Transverse colon (tissue), 4 donors: ENCODE results near the gene CCR4. TPM values are rescaled to one million over a fixed set of nuclear protein-coding genes. Genes with fewer than 3 reads are reported as not detected.
"Not testable (repeated sequence)": the region's sequence is repeated elsewhere in the genome, so short reads cannot be mapped to it uniquely, and the experiment has no call there.

ENCODE experiments used
- DNase-seq: peaks from one replicate; pipeline ENCODE4 v3.0.0-alpha.2; 2019
- H3K27ac ChIP-seq, 4 donors: fragments of 200-600 bp; sonication (generic); 2 replicates each; pipeline ENCODE4 v1.5.1; 2016 to 2018; ENCODE audit warnings: inconsistent platforms in 4 of 4
- H3K27me3 ChIP-seq: fragments of 200-600 bp; sonication (generic); 2 replicates; pipeline ENCODE4 v1.5.1; 2017; ENCODE audit warnings: inconsistent platforms
- H3K36me3 ChIP-seq, 4 donors: fragments of 200-600 bp; sonication (generic); 2 replicates each; pipeline ENCODE4 v1.5.1; 2017 to 2019; ENCODE audit warnings: inconsistent platforms in 4 of 4
- H3K4me1 ChIP-seq, 4 donors: fragments of 200-600 bp; sonication (generic); 2 replicates each; pipeline ENCODE4 v1.5.1; 2017 to 2020; ENCODE audit warnings: inconsistent platforms in 4 of 4
- H3K4me3 ChIP-seq, 4 donors: fragments of 200-600 bp; sonication (generic); 1 replicate in 1 of 4; 2 replicates in 3 of 4; pipeline versions ENCODE4 v1.5.1 to v1.6.1; 2017 to 2019; ENCODE audit warnings: inconsistent platforms in 4 of 4
- H3K9me3 ChIP-seq, 2 donors: fragments of 200-600 bp; sonication (generic); 2 replicates each; pipeline ENCODE4 v1.5.1; 2017 to 2019; ENCODE audit warnings: inconsistent platforms in 2 of 2
- EP300 ChIP-seq: sonication (generic); formaldehyde crosslinking; IDR thresholded peaks from one replicate; pipeline ENCODE4 v1.6.1; 2017; ENCODE audit warnings: antibody characterized with exemption, low read depth
- POLR2A ChIP-seq: fragments of 450-650 bp; IDR thresholded peaks from one replicate; pipeline ENCODE4 v1.6.1; 2016; ENCODE audit warnings: antibody characterized with exemption, mild to moderate bottlenecking, moderate library complexity
- POLR2AphosphoS5 ChIP-seq, 3 donors: sonication (generic); formaldehyde crosslinking; IDR thresholded peaks; one replicate each; pipeline ENCODE4 v1.6.1; 2016; ENCODE audit warnings: antibody characterized with exemption in 3 of 3
- WGBS, 2 donors: methylation state at CpG; one replicate each; pipeline ENCODE4 v1.1.5; 2018; ENCODE audit warnings: low coverage in 1 of 2; 5-methylcytosine and 5-hydroxymethylcytosine counted together
- in situ Hi-C, 4 donors: fragments of 200-750 bp; cut with MboI; loops; one replicate each; pipeline versions ENCODE4 v1.15.0 to v1.15.1; 2017; ENCODE audit warnings: low sequenced_read_pairs in 3 of 4, low pct_ligation_motif_present in 1 of 4, low pct_unique_long_range_greater_than_20kb in 1 of 4
- intact Hi-C: fragments of 100-400 bp; cut with DNase I; formaldehyde crosslinking; loops from one replicate; pipeline ENCODE4 v1.15.1; 2023; ENCODE audit warnings: low total_unique reads
- total RNA-seq, 4 donors: library from RNA; depleted of rRNA; stranded (reverse); fragments of >200 nt; gene quantifications; one replicate each; pipeline ENCODE4 v1.1.0, GENCODE V29; 2016
- TF ChIP-seq, protein P1 (sequence below), 5 experiments: fragments of 200-600 bp in 3 of 5; fragments of 450-650 bp in 2 of 5; sonication (generic) in 3 of 5; IDR thresholded peaks; 1 replicate in 2 of 5; 2 replicates in 3 of 5; pipeline ENCODE4 v1.5.1; 2016 to 2017; ENCODE audit warnings: antibody characterized with exemption in 5 of 5, inconsistent platforms in 3 of 5, mild to moderate bottlenecking in 2 of 5, moderate library complexity in 1 of 5

Gene CCR4
- total RNA-seq, 4 donors from 2014 or later: 0.95 TPM; not detected in 3

DNA sequence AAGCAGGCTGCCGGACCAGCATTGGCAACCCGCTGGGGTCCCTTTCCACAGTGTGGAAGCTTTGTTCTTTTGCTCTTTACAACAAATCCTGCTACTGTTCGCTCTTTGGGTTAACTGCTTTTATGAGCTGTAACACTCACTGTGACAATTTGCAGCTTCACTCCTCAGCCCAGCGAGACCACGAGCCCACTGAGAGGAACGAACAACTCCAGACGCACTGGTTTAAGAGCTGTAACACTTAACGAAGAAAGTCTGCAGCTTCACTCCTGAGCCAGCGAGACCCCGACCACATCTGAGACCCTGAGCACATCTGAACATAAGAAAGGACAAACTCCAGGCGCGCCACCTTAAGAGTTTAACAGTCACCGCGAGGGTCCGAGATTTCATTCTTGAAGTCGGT, 10.7 kb upstream of the CCR4 start:
- Histone ChIP-seq H3K4me1 (no peaks in the 10 kb centered on the region), H3K27me3 (no peaks in the 10 kb centered on the region), H3K4me3 (no peak overlapping the region), H3K27ac (no peak overlapping the region), H3K9me3 (no peaks in the 10 kb centered on the region), H3K36me3 (no peaks in the 10 kb centered on the region)
- in situ Hi-C loops: loop anchor here in 3 of 4 donors (25.0 kb wide), 3 partner anchors 203 to 428 kb away; partner anchors contain the start of gene CMTM6 (in 1 of the 3)
- no peak for DNase-seq
- intact Hi-C loops: no loop called here
- TF ChIP-seq EP300: no peak
- no peak for TF ChIP-seq POLR2A
- no peak for TF ChIP-seq POLR2AphosphoS5 (IDR thresholded peaks at IDR 0.05)
- TF ChIP-seq, protein P1, sequence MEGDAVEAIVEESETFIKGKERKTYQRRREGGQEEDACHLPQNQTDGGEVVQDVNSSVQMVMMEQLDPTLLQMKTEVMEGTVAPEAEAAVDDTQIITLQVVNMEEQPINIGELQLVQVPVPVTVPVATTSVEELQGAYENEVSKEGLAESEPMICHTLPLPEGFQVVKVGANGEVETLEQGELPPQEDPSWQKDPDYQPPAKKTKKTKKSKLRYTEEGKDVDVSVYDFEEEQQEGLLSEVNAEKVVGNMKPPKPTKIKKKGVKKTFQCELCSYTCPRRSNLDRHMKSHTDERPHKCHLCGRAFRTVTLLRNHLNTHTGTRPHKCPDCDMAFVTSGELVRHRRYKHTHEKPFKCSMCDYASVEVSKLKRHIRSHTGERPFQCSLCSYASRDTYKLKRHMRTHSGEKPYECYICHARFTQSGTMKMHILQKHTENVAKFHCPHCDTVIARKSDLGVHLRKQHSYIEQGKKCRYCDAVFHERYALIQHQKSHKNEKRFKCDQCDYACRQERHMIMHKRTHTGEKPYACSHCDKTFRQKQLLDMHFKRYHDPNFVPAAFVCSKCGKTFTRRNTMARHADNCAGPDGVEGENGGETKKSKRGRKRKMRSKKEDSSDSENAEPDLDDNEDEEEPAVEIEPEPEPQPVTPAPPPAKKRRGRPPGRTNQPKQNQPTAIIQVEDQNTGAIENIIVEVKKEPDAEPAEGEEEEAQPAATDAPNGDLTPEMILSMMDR (IDR thresholded peaks at IDR 0.05): no peak
- 80 to 93% methylated on average over 8 to 16 of the region's 16 CpGs for WGBS, 2 donors

- DNase-seq: no peak
- no peaks in the 10 kb centered on the region for H3K9me3 ChIP-seq
- no peak overlapping the region for H3K4me3 ChIP-seq
- H3K27ac ChIP-seq: no peak overlapping the region
- TF ChIP-seq, protein P1 (IDR thresholded peaks at IDR 0.05): no peak
- TF ChIP-seq POLR2A (no peak), EP300 (no peak), POLR2AphosphoS5 (IDR thresholded peaks at IDR 0.05) (no peak)
- intact Hi-C loops (no loop called here), in situ Hi-C loops (loop anchor here in 3 of 4 donors (25.0 kb wide), 3 partner anchors 208 to 433 kb away; partner anchors contain the start of gene CMTM6 (in 1 of the 3))
- no peaks in the 10 kb centered on the region for H3K36me3 ChIP-seq
- H3K27me3 ChIP-seq: no peaks in the 10 kb centered on the region
- 64 to 72% methylated on average over 3 of the region's 3 CpGs for WGBS, 2 donors
- H3K4me1 ChIP-seq: no peaks in the 10 kb centered on the region
Measured at GRCh38 chr3:32945136-32945535, 6.3 kb upstream of the CCR4 start.

GRCh38 chr3:32945598-32945997, 5.8 kb upstream of the CCR4 start:
- H3K4me1 ChIP-seq, intact Hi-C loops, H3K36me3 ChIP-seq, H3K9me3 ChIP-seq, DNase-seq, H3K27ac ChIP-seq, H3K4me3 ChIP-seq, H3K27me3 ChIP-seq: not testable (repeated sequence)
- WGBS, 2 donors: 81% methylated on average over 12 of the region's 12 CpGs; no CpG with 5 or more reads in 1 of the 2 donors
- in situ Hi-C loops: loop anchor here in 3 of 4 donors (25.0 kb wide), 3 partner anchors 208 to 433 kb away; partner anchors contain the start of gene CMTM6 (in 1 of the 3)

DNA sequence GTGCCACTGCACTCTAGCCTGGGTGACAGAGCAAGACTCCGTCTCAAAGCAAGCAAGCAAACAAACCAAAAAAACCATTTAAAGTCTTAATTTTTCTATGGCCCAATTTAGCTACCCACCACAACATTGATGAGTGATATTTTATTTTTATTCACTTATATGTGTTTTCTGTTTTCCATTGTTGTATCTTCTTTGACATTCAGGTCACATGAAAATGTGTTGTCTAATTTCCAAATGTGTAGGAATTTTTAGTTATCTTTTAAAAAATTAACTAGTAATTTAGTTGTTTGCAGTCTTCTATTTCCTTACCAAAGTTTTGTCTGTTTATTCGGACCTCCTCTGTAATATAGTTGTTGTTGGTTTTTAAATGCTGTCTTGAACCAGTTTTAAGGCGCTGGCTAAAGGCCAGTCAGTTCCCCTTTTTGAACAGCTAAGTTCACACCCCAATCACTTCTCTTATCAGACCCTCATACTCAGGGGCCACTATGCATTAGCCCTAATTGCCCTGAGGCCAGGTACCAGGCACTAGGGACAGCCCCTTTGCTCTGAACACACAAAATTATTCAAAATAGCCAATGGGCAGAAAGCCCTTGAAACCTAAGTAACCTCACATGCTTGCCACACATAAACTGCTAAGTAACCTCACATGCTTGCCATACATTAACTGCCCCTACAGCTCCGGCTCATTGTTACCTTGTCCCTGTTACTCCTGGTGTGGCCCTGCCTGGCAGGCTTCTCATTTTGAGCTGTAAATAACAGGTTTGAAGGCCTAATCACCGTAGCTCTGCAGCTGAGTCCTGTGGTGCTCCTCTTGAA, 4.3 kb upstream of the CCR4 start:
- H3K9me3 ChIP-seq: no peaks in the 10 kb centered on the region
- no peak overlapping the region for H3K4me3 ChIP-seq
- in situ Hi-C loops: loop anchor here in 3 of 4 donors (25.0 kb wide), 3 partner anchors 210 to 435 kb away; partner anchors contain the start of gene CMTM6 (in 1 of the 3)
- H3K27ac ChIP-seq: no peak overlapping the region
- TF ChIP-seq EP300 (no peak), POLR2A (no peak), POLR2AphosphoS5 (IDR thresholded peaks at IDR 0.05) (no peak)
- TF ChIP-seq, protein P1 (IDR thresholded peaks at IDR 0.05): no peak
- whole genome bisulfite sequencing, 2 donors: 68 to 86% methylated on average over 3 to 5 of the region's 5 CpGs
- no peak for DNase-seq
- H3K27me3 ChIP-seq: no peaks in the 10 kb centered on the region
- H3K4me1 ChIP-seq: no peaks in the 10 kb centered on the region
- intact Hi-C loops: no loop called here
- no peaks in the 10 kb centered on the region for H3K36me3 ChIP-seq
